ENCODE results near the gene B3GNT8.
"Not testable (repeated sequence)": the region's sequence is repeated elsewhere in the genome, so short reads cannot be mapped to it uniquely, and the experiment has no call there.

Gene B3GNT8

GRCh38 chr19:41384351-41384750 is 42.8 kb downstream of the B3GNT8 start:
- TF ChIP-seq, protein P1, sequence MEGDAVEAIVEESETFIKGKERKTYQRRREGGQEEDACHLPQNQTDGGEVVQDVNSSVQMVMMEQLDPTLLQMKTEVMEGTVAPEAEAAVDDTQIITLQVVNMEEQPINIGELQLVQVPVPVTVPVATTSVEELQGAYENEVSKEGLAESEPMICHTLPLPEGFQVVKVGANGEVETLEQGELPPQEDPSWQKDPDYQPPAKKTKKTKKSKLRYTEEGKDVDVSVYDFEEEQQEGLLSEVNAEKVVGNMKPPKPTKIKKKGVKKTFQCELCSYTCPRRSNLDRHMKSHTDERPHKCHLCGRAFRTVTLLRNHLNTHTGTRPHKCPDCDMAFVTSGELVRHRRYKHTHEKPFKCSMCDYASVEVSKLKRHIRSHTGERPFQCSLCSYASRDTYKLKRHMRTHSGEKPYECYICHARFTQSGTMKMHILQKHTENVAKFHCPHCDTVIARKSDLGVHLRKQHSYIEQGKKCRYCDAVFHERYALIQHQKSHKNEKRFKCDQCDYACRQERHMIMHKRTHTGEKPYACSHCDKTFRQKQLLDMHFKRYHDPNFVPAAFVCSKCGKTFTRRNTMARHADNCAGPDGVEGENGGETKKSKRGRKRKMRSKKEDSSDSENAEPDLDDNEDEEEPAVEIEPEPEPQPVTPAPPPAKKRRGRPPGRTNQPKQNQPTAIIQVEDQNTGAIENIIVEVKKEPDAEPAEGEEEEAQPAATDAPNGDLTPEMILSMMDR (IDR thresholded peaks at IDR 0.05; ENCODE audit: insufficient read depth, low read length, poor library complexity, severe bottlenecking): no peak
- Histone ChIP-seq H3K27me3 (replicated peaks; ENCODE audit: control insufficient read depth, insufficient read depth, low read length) (no peaks in the 10 kb centered on the region), H3K36me3 (ENCODE audit: control insufficient read depth, insufficient read depth, low read length) (peaks cover 6% of the 10 kb centered on the region)

DNA sequence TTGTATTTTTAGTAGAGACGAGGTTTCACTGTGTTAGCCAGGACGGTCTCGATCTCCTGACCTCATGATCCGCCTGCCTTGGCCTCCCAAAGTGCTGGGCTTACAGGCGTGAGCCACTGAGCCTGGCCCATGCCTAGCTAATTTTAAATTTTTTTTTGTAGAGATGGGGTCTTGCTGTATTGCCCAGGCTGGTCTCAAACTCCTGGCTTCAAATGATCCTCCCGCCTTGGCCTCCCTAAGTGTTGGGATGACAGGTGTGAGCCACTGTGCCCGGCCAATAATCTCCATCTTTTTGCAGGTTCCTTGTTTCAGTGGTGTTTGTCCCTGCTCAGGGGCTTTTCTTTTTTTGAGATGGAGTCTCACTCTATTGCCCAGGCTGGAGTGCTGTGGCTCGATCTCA is 45.6 kb downstream of the B3GNT8 start:
- not testable (repeated sequence) for H3K4me3 ChIP-seq (replicated peaks; ENCODE audit: low read depth, low read length); H3K27me3 ChIP-seq (replicated peaks; ENCODE audit: control insufficient read depth, insufficient read depth, low read length); DNase-seq (ENCODE audit: extremely low read depth, insufficient read length); H3K36me3 ChIP-seq (ENCODE audit: control insufficient read depth, insufficient read depth, low read length)

More at GRCh38 chr19:41384351-41384750, 42.8 kb downstream of the B3GNT8 start:
- no peak overlapping the region for H3K4me3 ChIP-seq (replicated peaks; ENCODE audit: low read depth, low read length)
- DNase-seq (ENCODE audit: extremely low read depth, insufficient read length): no peak

DNA sequence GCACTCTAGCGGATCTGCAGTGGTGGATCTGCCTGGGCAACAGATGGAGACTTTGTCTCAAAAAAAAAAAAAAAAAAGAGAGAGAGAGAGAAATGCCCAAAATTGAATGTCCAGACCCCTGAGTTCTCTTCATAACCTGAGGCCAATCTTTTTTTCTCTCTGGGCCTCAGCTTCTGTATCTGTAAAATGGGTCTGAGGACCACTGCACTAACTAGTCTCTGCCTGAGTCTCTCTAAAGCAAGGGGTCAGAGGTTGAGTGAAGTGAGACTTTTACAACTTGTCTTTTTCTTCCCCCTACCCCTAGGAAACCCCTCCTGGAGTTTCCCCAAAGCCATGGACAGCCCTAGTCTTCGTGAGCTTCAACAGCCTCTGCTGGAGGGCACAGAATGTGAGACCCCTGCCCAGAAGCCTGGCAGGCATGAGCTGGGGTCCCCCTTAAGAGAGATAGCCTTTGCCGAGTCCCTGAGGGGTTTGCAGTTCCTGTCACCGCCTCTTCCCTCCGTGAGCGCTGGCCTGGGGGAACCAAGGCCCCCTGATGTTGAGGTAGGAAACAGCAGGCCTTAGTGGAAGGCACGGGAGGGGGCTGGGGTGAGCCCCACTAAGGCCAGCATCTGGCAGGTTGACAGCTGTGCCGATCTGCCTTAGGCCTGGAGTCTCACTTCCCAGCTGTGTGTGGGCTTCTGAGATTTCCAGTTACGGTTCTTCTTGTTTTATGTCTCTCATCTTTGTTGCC is 49.0 kb downstream of the B3GNT8 start:
- Histone ChIP-seq H3K4me3 (replicated peaks; ENCODE audit: low read depth, low read length) (no peak overlapping the region), H3K36me3 (ENCODE audit: control insufficient read depth, insufficient read depth, low read length) (no peaks in the 10 kb centered on the region; the same call in 1 of the 2 replicates), H3K27me3 (replicated peaks; ENCODE audit: control insufficient read depth, insufficient read depth, low read length) (no peaks in the 10 kb centered on the region)
- TF ChIP-seq, protein P1 (IDR thresholded peaks at IDR 0.05; ENCODE audit: insufficient read depth, low read length, poor library complexity, severe bottlenecking): peak; percentile 62
- peak; percentile 74 for DNase-seq (ENCODE audit: extremely low read depth, insufficient read length)

GRCh38 chr19:41376998-41377365 is 50.2 kb downstream of the B3GNT8 start:
- H3K36me3 ChIP-seq (ENCODE audit: control insufficient read depth, insufficient read depth, low read length): no peaks in the 10 kb centered on the region; the same call in 1 of the 2 replicates
- H3K4me3 ChIP-seq (replicated peaks; ENCODE audit: low read depth, low read length): no peak overlapping the region
- no peaks in the 10 kb centered on the region for H3K27me3 ChIP-seq (replicated peaks; ENCODE audit: control insufficient read depth, insufficient read depth, low read length)
- TF ChIP-seq, protein P1 (IDR thresholded peaks at IDR 0.05; ENCODE audit: insufficient read depth, low read length, poor library complexity, severe bottlenecking): no peak
- DNase-seq (ENCODE audit: extremely low read depth, insufficient read length): no peak

GRCh38 chr19:41376241-41376997 is 50.8 kb downstream of the B3GNT8 start, which contains the start of gene TMEM91:
TMEM91 (plus strand) TSS chr19:41376533; CDS start chr19:41378310, 1,777 bp downstream.
- DNase-seq (ENCODE audit: extremely low read depth, insufficient read length): no peak
- H3K36me3 ChIP-seq (ENCODE audit: control insufficient read depth, insufficient read depth, low read length): no peaks in the 10 kb centered on the region
- H3K27me3 ChIP-seq (replicated peaks; ENCODE audit: control insufficient read depth, insufficient read depth, low read length): no peaks in the 10 kb centered on the region
- TF ChIP-seq, protein P1 (IDR thresholded peaks at IDR 0.05; ENCODE audit: insufficient read depth, low read length, poor library complexity, severe bottlenecking): no peak
- no peak within 1 kb of the TSS for H3K4me3 ChIP-seq (replicated peaks; ENCODE audit: low read depth, low read length)
